ENCODE measurements around the gene BICD1.

The BICD1 gene

DNA sequence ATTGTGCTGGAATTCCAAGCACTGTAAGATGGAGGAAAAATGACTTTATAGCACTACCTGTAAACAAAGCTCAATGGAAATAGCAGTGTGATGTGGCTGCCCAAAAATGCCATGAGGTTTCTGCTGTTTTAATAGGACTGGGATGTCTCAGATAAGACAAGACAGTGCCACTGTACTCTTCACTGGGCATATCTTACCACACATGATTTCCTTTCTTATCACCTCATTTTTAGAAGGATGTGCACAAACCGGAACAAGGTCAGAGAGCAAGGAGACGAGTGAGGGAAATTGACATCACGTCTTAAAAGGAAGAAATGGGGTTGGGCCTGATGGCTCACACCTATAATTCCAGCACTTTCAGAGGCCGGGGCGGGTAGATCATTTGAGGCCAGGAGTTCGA, 254.3 kb downstream of the BICD1 start:
- DNase-seq = no peak

DNA sequence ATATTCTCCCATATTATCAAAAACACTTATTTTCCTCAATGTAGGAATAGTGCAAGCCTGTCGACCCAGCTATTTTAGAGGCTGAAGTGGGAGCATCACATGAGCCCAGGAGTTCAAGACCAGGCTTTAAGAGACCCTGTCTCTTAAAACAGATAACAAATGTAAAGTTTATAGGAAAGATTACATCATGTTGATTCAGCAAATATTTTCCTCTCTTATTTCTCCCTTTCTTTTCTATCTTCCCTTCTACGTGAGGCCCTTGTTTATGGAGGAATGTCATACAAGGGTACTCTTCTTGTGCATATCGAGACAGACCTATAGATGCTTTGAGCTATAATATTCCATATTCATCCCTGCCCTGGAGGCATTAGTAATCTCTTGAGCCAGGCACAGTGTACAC, 256.2 kb downstream of the BICD1 start:
- no peak for DNase-seq

DNA sequence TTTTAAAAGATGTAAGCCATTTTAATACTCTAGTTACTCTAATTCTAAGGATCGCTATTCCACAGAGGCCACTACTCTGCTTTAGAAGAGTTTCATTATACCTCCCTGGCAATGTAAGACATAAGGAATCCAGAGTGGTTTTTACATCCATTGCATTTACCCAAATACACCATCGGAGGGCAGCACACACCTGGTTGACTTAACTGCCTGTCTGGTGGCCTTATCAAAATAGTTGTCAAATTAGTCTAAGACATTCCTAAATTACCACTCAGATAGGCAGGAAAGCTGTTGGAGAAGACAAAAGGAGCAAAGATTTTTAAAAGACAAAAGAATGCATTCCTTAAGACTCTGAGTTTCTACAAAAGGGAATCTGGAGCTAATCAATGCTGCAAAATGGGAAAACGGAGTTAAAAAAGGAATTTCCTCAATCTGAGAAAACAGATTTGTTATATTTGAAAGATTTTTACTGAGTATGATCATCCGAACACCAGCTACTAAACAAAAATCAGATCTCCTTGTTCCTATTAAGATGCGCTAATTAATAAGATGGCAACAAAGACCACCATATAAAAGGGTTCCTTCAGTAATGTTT, 258.9 kb downstream of the BICD1 start:
- DNase-seq = peak; percentile 92

DNA sequence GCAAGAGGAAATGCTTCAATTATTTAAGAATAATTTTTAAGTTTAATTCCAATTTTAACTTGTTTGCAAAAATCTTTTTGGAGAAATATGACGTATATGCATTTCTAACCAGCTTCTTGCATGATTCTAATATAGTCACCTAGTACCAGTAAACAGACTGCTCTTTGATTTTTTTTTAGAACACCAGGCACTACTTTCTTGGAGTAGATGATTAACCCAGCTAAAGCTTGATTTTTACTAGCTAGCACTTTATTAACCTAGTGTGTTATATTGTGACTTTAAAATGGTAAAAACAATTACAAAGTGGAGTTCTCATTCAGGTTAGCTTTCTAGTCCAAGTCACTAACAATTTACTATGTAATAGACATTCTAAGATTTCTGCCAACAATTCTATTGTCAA, 260.1 kb downstream of the BICD1 start:
- no peak for DNase-seq

DNA sequence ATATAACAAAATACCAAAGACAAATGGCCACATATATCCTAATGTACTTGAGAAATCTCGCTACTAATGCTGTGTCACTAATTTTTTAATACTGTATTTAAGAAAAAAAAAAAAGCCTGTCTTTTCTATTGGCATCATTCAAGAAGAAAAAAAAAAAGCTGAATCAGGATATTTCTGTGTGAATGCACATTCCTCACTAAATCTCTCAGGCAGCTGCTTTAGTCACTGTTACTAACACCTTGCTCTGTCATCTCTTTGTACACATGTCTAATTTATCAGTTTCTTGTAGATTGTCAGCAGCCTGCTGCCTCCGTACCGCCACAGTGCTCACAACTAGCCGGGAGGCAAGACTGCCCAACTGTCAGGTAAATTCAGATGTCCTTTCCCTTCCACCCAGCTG, 260.7 kb downstream of the BICD1 start:
- no peak for DNase-seq

DNA sequence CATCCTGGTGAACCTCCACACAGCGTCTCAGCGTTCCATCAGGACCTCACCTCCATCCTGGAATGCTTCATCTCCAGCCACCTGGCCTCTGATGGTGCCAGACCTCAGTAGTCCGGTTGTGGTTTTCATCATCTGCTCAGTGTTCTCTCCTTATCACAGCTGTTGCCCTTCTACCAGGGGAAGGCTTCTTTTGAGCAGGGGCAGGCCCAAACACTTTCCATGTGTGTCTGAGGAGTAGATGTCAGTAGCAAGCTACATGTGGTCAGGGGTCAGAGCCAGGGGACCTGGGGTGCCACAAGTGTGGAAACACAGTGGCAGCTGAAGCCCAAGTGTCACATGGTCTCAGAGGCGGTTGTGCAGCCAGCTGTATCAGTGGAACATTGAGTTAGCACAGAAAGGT, 262.6 kb downstream of the BICD1 start:
- DNase-seq = no peak

DNA sequence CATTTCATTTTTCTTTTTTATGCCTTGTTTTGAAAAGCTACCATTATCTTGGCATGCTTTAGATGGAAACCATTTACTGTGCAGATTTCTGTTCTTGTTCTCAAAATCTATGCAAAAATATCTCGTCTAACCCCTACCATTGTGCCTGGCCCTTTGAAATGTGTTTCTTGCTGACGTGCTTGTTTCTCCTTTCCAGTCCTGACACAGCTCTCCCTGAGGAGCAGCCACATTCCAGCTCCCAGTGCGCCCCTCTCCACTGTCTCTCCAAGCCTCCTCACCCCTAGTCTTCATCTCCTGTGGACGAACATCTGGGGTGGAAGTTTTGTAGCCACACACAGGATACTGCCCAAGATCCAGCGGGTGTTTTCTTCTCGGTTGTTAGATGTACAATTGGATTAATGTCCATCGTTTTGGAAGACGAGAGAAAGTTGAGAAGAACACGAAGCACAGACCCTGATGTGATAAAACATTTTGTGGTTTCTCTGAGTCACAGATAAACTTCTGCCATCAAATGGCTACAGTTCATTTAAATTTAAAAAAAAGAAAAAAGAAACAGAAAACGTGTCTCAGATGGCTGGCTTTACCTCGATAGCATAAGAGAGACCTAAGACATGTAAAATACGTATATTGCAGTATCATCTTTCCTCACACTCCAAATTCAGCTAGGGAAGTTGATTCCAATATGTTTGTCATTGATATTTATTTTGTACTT, 270.9 kb downstream of the BICD1 start:
- no peak for DNase-seq

DNA sequence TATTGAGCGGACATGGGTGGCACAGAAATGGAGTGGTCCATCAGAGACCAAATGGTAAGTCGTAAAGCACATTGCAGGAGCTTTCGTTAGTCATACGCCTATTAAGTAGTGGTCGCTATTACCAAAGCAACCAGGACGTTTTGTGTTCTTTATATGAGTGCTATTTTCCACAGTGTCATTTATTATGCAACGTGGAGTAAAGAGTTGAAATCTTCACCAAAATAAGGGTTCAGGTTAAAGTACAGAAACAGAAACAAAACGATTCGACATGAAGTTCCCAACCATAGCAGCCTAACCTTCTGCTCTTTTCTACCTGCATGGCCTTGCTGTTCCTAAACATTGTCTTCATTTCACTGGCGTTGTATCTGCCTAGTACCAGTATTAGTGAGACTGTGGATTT, 272.6 kb downstream of the BICD1 start:
- no peak for DNase-seq

DNA sequence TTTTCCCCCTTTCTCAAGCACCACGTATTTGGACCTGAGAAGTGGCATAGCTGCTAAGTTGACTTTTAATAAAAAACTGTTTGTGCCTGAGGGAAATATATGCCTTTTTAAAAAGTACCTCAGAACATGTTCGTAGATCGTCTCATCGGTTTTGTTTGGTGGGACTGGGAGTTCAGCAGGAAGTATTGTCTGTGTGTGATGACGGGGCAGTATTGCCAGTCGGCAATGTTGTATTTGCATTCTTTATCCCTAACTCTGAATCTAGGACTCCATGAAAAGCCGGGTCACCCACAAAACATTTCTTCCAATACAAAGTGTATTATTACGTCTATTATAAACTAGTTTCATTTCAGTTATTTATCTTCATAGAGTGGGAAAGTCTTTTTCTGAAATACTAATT, 273.0 kb downstream of the BICD1 start:
- no peak for DNase-seq

DNA sequence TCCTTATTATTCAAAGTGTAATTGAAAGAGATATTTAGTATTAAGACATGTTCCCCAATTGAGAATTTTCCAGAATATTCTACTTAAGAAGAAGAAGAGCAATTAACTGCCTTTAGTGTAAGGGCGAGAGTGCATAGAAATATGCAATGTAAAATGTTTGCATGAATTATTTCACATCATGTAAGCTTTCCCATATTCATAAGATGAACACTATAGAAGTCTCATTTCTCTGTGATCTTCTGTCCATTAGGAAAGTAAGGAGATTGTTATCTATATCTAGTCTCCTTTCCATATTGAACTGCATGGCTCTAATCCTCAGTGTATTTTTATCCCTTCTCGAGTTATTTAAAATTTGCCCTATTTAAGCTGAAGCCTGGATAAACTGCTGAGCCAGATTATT, 275.6 kb downstream of the BICD1 start:
- DNase-seq = no peak

DNA sequence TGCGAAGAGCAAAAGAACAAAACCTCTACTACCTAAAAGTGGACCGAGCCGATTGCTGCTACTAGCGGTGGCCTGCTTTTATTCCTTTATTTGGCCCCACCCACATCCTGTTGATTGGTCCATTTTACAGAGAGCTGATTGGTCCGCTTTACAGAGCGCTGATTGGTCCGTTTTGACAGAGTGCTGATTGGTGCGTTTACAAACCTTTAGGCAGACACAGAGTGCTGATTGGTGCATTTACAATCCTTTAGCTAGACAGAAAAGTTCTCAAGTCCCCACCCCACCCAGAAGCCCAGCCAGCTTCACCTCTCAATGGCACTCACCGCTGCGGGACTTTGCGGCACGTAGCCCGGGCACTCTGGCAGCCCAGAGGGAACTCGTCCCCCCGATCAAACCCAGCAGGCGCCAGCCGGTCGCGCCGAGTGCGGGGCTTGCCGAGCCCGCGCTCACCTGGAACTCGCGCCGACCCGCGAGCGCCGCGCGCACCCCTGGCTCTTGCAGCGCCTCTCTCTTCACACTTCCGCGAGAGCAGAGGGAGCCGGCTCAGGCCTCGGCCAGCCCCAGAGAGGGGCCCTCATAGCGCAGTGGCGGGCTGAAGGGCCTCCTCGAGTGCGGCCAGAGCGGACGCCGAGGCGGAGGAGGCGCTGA, 284.0 kb downstream of the BICD1 start:
- no peak for DNase-seq

DNA sequence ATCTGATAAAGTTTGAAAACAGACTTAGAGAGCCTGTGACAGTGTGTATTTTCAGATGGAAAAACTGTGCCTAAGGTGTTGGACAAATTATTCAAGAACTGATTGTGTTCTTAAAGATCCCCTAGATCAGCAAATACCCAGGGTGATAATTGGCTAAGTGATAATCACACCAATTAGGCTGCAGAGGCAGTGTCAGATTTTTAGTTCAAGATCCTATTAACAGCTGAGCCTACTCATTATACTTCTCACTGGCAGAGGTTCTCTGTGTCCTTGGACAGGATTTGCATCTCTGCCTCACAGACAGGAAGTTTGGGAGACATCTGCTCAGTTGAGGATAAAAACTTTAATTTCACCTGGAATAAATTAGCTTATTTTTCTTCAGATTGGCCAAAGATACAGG, 288.4 kb downstream of the BICD1 start:
- no peak for DNase-seq

DNA sequence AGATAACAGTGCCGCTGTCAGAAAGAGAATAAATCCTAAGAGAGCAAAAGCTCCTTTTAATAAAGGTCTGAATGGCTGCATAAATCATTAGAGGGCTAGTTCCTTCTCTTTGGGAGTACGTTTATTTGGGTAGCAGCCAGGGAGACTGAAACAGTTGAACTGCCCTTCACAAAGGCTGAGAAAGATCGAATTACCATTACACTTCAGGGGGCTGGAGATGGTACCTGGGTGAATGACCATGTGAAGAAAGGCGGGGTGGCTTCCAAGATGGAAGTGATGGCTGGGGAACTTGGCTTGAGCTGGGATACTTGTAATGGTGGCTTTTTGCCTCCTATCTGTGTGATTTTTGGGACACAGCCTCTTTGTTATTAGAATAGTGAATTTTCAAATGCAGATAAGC, 291.0 kb downstream of the BICD1 start:
- no peak for DNase-seq

DNA sequence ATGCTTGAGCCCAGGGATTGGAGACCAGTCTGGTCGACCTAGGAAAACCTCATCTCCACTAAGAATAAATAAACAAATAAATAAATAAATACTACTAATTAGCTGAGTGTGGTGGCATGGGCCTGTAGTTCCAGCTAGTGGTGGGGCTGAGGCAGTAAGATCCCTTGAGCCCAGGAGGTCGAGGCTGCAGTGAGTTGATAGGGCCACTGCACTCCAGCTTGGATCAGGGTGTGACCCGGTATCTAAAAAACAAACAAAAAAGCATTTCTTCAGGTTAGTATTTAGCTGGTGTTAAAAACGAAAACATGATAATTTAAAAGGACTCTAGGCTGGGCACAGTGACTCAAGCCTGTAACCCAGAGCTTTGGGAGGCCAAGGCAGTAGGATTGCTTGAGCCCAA, 291.5 kb downstream of the BICD1 start:
- no peak for DNase-seq

DNA sequence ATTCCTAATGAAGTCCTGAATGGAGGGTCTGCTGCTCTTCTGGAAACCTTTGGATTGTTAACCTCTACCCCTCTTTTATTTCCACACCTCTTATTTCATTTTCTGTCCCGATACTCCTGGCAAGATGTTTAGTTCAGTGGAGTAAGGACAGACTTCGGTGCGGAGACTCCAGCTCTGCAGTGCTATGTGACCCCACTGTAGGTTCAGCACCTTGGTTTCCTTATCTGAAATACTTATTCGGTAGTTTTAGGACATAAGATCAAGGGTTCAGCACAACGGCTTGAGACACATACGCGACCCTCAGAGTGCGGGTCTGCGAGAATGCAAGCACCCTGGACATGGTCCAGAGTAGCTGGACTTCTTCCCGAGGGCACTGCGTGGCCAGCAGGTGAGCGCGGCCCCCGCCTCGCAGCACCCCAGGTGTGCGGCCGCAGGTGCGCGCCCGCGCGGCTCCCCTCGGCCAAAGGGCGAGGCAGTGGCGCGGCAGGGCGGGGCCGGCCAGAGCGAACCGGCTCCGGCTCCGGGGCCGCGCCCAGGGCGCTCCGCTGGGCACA, 292.2 kb downstream of the BICD1 start:
- DNase-seq = no peak

DNA sequence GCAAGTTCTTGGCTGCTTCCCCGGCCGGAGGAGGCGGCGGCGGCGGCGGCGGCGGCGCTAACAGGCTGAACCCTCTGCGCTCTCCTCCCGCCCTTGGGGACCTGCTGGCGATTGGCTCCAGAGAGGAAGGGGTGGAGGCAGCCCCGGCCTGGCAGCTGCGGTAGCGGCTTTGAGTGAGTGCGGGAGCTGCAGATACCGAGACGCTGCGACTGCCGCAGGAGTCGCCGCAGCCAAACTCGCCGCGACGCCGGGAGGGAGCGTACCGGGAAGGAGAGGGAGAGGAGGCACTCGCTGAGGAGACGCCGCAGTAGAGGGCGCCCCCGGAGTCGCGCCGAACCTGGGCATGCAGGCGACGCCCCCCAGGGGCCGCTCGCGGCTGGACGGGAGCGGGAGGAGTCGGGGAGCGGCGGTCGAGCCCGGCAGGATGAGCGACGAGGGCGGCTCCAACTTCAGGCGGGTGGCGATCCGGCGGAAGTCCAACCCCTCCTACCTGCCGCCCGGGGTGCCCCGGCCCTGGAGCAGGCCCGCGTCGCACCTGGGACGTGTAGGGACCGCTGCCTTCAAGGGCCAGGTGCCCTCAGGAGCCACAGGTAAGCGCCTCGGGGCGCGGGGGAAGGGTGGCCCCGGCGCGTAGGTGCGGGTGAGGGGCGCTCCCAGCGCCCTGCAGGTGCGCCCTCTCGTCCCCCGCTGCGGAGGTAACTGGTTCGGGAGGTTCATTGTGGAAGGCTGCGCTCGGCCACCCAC, 292.9 kb downstream of the BICD1 start, which contains the start of gene FGD4:
FGD4 (plus strand) TSS at position 189 of the 744 bp plus-strand sequence.
- peak; percentile 82 for DNase-seq

DNA sequence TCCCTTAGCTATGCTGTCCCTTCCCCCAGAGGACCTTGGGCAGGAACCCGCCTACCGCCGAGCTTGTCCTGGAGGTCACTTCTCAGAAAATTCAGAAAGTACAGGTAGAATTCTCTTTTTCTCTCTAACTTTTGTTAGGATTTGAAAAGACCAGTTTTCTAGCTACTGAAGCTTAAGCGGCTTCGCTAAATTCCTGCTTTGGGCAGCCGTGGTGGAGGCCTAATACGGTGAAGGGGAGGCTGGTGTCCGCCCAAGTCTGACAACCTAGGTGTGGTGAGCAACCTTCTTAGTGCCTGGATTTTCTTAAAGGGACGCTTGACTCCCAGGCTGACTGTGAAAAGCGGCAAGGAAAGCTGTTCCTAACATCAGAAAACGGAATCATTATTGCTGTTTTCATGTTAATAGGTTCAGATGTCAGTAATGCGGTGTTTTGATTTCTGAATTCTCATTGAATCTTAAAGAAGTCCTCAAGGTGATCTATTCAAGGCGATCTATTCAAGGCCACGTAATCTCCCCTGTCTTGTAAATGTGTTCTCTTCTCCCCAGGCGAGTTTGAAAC, 293.5 kb downstream of the BICD1 start:
- no peak for DNase-seq

DNA sequence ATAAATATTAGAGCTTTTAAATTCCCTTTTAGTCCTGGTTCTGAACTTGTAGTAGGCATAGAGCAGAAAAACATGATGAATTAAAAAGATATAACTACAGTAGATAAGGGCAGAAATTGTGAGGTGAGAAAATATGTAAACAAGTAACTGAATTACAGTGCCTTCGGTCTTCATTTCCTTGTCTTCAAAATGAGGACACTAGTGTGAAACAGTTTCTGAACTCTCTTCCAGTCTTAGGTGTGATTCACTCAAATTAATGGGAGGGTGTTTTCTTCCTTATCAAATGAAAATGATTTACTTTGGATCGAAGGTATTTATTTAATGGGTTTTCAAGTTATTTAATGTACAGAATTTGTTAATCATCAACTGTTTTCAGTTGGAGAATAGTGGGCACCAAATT, 294.2 kb downstream of the BICD1 start:
- no peak for DNase-seq

DNA sequence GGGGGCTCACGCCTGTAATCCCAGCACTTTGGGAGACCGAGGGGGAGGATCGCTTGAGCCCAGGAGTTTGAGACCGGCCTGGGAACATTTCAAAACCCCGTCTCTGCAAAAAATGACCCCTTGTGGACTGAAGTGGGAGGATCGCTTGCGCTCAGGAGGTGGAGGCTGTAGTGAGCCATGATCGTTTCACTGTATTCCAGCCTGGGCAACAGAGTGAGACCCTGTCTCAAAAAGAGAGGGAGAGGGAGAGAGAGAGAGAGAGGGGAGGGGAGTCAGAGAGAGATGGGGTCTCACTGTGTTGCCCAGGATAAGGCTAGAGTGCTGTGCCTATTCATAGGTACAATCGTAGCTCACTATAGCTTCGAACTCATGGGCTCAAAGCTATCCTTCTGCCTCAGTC, 295.5 kb downstream of the BICD1 start:
- DNase-seq = no peak

DNA sequence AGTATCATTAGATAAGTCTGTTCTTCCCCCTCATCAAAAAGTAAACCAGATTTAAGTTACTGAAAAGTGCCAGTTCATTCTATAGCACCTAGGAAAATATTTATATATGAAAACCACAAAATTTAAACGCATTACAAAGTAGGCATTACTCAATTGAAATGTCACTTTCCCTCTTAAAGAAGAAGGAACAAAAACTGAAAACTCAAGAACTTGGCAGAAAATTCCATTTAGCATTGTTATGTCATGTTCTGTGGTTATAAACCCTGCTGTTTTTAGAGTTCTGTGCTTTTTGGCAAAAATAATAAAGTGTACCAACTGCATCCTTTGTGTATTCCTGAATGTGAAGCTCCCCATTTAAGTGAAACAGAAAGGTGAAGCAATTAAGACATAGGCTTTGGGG, 296.3 kb downstream of the BICD1 start:
- DNase-seq = no peak

DNA sequence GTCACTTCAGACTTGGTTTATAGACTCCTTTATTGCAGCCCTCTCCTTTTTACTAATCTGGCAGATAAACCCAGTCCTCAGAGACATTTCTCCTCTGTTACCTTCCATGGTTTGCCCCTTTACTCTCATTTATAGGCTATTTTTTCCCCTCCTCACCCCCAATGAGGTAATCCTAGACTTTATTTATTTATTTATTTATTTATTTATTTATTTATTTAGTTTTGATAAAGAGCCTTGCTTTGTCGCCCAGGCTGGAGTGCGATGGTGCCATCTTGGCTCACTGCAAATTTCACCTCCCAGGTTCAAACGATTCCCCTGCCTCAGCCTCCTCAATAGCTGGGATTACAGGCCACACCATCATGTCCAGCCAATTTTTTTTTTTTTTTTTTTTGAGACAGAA, 301.1 kb downstream of the BICD1 start:
- DNase-seq = no peak

DNA sequence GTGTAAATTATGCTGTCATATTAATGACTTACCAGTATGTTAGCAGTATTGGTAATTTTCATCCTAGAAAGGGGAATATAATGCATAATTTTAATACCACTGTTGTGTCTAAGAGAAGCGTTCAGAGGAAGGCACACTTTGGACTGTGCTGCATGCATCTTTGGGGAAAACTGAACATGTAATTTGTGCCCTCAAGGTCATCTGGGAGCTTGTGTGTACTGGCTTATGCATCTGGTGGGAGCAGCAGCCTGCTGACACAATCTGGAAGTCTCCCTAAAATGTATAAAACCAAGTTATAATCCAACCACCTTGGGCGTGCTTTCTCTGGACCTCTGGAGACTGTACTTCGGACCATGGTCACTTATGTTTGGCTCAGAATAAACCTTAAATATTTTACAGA, 306.8 kb downstream of the BICD1 start:
- DNase-seq = no peak

DNA sequence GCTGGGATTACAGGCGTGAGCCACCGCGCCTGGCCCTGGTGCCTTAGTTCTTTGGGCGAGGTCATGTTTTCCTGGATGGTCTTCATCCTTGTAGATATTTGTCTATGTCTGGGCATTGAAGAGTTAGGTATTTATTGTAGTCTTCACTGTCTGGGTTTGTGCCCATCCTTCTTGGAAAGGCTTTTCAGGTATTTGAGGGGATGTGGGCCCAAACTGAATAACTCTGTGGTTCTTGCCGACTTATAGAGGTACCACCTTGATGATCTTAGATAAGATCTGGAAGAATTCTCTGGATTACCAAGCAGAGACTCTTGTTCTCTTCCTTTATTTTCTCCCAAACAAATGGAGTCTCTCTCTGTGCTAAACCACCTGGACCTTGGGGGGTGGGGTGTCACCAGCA, 311.6 kb downstream of the BICD1 start:
- DNase-seq = no peak
